ENCODE measurements around the gene VSNL1.

GRCh38 chr2:17543131-17543660, 2.7 kb downstream of the VSNL1 start:
- TF ChIP-seq CTCF (conservative IDR thresholded peaks at IDR 0.05) (no peak), EZH2 (IDR thresholded peaks at IDR 0.05; ENCODE audit: low read depth) (no peak)

Measured in PC-9 (cell line).